Measurements from ENCODE around the gene PDE4D. TPM values are rescaled to one million over a fixed set of nuclear protein-coding genes. Genes with fewer than 3 reads are reported as not detected.

PDE4D gene
- total RNA-seq, 6 experiments from 2014 or later: 1.6 to 10.3 (median 5.6) TPM

DNA sequence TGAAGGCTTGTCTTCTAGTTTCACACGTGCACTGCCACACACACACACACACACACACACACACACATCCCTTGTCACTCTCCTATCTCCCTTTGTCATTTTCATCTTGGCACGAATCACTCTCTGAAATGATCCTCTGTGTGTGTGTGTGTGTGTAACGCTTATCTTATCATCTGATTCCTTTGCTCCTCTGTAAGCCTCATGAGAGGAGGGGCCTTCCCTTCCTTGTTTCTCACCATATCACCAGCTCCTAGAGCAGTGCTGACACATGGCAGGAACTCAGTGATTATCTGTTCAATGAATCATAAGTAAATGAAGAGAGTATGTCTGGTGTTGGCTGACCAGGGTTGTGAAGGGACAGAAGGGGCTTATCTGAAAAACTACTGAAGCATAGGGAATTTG lies 53.3 kb downstream of the PDE4D start:
- intact Hi-C loops (cut with DNase I): no loop called here
- Histone ChIP-seq H3K4me3 (no peak overlapping the region), H3K9me3 (no peaks in the 10 kb centered on the region), H3K36me3 (no peaks in the 10 kb centered on the region), H3K4me1 (no peaks in the 10 kb centered on the region), H3K27ac (no peak overlapping the region), H3K27me3 (no peaks in the 10 kb centered on the region)
- DNase-seq (no peak), ATAC-seq (no peak)
- TF ChIP-seq, protein P1, sequence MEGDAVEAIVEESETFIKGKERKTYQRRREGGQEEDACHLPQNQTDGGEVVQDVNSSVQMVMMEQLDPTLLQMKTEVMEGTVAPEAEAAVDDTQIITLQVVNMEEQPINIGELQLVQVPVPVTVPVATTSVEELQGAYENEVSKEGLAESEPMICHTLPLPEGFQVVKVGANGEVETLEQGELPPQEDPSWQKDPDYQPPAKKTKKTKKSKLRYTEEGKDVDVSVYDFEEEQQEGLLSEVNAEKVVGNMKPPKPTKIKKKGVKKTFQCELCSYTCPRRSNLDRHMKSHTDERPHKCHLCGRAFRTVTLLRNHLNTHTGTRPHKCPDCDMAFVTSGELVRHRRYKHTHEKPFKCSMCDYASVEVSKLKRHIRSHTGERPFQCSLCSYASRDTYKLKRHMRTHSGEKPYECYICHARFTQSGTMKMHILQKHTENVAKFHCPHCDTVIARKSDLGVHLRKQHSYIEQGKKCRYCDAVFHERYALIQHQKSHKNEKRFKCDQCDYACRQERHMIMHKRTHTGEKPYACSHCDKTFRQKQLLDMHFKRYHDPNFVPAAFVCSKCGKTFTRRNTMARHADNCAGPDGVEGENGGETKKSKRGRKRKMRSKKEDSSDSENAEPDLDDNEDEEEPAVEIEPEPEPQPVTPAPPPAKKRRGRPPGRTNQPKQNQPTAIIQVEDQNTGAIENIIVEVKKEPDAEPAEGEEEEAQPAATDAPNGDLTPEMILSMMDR (IDR thresholded peaks at IDR 0.05): no peak
- TF ChIP-seq POLR2A (IDR thresholded peaks at IDR 0.05): no peak
- 40% methylated on average over 3 of the region's 3 CpGs for WGBS (ENCODE audit: insufficient coverage, low coverage, low lambda C conversion rate, missing lambda C conversion rate)

DNA sequence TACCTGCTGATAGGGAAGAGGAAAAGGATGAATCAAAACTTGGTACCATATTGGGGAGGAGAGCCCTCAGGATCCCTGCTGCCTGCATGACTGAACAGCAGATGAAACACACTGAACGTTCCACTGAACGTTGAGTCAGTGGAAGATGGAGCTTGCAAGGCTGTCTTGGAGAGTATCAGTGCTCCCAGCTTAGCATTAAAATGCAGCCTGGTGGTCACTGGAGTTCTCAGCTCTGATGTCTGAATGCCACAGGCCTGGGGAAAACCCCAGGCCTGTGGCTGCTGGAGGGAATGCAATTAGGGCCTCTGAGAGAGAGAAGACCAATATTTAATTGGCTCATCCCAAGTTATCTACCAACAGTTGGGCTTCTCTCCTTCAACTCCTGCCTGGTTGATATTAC lies 54.5 kb downstream of the PDE4D start:
- Histone ChIP-seq H3K27ac (no peak overlapping the region), H3K36me3 (no peaks in the 10 kb centered on the region), H3K9me3 (no peaks in the 10 kb centered on the region), H3K27me3 (no peaks in the 10 kb centered on the region), H3K4me3 (no peak overlapping the region), H3K4me1 (no peaks in the 10 kb centered on the region)
- intact Hi-C loops (cut with DNase I): no loop called here
- WGBS (ENCODE audit: insufficient coverage, low coverage, low lambda C conversion rate, missing lambda C conversion rate): 73% methylated on average over 2 of the region's 2 CpGs
- TF ChIP-seq, protein P1 (IDR thresholded peaks at IDR 0.05): no peak
- TF ChIP-seq POLR2A (IDR thresholded peaks at IDR 0.05): no peak
- DNase-seq (no peak), ATAC-seq (no peak)

DNA sequence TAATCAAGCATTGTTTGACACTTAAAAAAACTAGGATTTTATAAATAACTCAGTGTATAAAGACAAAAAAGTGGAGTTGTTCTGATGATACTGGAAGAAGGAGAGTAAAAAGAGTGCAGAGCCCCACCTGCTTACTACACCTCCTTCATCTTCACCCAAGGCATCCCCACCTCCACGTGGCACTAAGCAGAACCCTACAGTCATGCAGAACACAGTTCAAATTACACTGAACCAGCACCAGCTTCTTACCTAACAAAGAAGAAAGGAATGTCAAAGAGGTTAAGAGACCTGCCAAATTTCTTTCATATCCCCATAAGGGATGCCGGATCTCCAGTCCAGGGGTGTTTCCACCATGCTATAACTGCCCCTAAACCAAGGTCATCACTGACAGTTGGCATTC lies 55.5 kb downstream of the PDE4D start:
- no peak for ATAC-seq
- Histone ChIP-seq H3K27me3 (no peaks in the 10 kb centered on the region), H3K9me3 (no peaks in the 10 kb centered on the region), H3K36me3 (no peaks in the 10 kb centered on the region), H3K4me1 (peaks cover 0 to 1% (median 0%) of the 10 kb centered on the region in 4 donors), H3K4me3 (no peak overlapping the region), H3K27ac (no peak overlapping the region)
- no peak for DNase-seq
- 56% methylated on average over 2 of the region's 2 CpGs for WGBS (ENCODE audit: insufficient coverage, low coverage, low lambda C conversion rate, missing lambda C conversion rate)
- no peak for TF ChIP-seq POLR2A (IDR thresholded peaks at IDR 0.05)
- TF ChIP-seq, protein P1 (IDR thresholded peaks at IDR 0.05): no peak
- intact Hi-C loops (cut with DNase I): no loop called here

DNA sequence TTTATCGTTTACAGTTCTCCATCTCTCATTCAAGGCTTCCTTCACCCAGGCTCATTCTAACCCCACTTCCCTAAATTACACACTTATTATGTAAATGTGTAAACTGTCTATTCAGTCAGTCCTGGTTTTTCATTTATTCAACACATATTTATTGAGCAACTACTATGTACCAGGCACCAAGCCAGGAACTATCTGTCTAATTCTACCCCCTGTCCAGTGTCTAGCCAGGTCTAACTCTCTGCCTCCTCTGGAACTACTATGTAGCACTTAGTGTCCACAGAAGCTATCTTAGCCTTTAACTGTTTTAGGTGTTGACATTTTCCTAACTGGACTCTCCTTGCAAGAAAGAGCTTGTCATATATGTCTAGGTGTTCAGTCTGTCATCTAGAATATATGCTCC lies 56.5 kb downstream of the PDE4D start:
- intact Hi-C loops (cut with DNase I): no loop called here
- TF ChIP-seq, protein P1 (IDR thresholded peaks at IDR 0.05): no peak
- no peak for TF ChIP-seq POLR2A (IDR thresholded peaks at IDR 0.05)
- H3K4me3 ChIP-seq: no peak overlapping the region
- H3K36me3 ChIP-seq: no peaks in the 10 kb centered on the region
- DNase-seq: no peak
- H3K27ac ChIP-seq: no peak overlapping the region
- WGBS (ENCODE audit: insufficient coverage, low coverage, low lambda C conversion rate, missing lambda C conversion rate): 33% methylated on average over 1 of the region's 1 CpG
- peaks cover 0 to 6% (median 0%) of the 10 kb centered on the region in 4 donors for H3K4me1 ChIP-seq
- H3K9me3 ChIP-seq: no peaks in the 10 kb centered on the region
- ATAC-seq: no peak
- H3K27me3 ChIP-seq: no peaks in the 10 kb centered on the region

DNA sequence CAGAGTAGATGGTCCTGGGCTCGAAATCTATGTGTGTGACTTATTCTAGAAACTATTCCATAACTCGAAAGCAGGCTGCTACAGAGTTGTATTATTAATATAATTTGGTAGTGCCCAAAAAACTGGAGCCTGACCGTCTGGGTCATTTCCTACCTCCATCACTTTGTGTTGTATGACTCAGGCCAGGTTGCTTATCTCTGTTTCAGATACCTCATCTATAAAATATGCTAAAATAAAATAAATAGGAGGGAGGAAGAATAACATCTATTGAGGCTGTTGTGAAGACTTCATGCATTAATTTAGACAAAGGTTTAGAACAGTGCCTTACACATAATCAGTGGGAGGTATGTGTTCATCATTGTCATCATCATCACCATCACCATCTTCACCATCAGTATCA lies 57.7 kb downstream of the PDE4D start:
- no peak overlapping the region for H3K27ac ChIP-seq
- intact Hi-C loops (cut with DNase I): no loop called here
- H3K4me1 ChIP-seq: peaks cover 0 to 6% (median 0%) of the 10 kb centered on the region in 4 donors
- no peaks in the 10 kb centered on the region for H3K9me3 ChIP-seq
- no peak for DNase-seq
- H3K27me3 ChIP-seq: no peaks in the 10 kb centered on the region
- 58% methylated on average over 3 of the region's 3 CpGs for WGBS (ENCODE audit: insufficient coverage, low coverage, low lambda C conversion rate, missing lambda C conversion rate)
- H3K36me3 ChIP-seq: no peaks in the 10 kb centered on the region
- TF ChIP-seq, protein P1 (IDR thresholded peaks at IDR 0.05): no peak
- no peak for TF ChIP-seq POLR2A (IDR thresholded peaks at IDR 0.05)
- no peak for ATAC-seq
- no peak overlapping the region for H3K4me3 ChIP-seq

Data from right lobe of liver (tissue), 6 donors.